HG03103 (cell line): Measurements from ENCODE around the gene MYO7A.
"Not testable (repeated sequence)": the region's sequence is repeated elsewhere in the genome, so short reads cannot be mapped to it uniquely, and the experiment has no call there.

Experiments
- ATAC-seq: cut with Tn5 transposase; IDR thresholded peaks from one replicate; pipeline ENCODE4 v1.9.1; 2021; ENCODE audit warnings: low read depth; ENCODE audit not compliant: unreplicated experiment

The MYO7A gene

DNA sequence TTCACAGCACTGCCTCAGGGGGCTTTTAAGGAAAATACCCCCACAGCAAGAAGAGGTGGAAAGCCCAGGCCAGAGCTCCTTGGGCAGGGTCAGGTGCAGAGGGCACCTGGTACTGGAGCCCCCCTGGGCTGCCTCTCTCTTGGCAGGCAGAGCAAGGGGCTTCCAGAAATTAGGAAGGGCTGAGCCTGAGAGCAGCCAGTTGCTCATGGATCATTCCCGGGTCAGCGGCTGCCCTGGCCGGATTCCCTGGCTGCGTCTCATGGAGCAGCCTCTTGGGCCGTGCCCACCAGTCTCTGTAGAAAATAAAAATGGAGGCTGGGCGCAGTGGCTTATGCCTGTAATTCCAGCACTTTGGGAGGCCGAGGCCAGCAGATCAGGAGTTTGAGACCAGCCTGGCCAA lies 35.7 kb upstream of the MYO7A start:
- no peak for ATAC-seq

DNA sequence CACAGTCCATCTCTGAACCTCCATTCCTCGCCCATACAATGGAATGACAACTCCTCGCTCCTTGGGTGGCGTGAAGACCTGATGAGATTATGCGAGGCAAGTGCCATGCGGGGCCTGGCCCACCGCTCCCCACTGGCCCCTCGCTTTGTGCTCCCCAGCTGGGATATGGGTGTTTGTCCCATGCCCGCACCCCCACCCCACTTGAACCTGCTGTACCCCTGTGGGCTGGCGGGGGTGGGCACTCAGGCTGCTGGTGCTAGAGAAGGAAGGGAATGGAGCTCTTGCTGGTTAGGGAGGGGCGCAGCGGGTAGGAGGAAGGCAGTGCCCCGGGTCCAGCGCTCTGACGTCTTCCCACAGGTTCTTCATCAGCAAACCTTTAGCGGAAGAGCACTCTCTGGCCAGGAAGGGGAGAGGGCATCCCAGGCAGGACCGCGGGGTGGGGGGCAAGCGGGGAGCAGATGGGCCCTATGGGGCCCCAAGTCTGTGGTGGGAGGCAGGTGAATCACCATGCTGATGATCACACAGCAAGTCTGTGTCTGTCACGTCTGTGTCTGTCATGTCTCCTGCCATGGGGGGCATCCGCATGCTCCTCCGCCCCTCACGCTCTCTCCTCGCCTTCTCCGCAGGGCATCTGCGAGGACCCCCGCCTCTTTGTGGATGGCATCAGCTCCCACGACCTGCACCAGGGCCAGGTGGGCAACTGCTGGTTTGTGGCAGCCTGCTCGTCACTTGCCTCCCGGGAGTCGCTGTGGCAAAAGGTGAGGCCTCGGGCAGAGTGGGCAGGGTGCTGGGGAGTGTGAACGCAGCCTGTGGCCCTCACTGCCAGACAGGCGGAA lies 34.8 kb upstream of the MYO7A start:
- no peak for ATAC-seq

DNA sequence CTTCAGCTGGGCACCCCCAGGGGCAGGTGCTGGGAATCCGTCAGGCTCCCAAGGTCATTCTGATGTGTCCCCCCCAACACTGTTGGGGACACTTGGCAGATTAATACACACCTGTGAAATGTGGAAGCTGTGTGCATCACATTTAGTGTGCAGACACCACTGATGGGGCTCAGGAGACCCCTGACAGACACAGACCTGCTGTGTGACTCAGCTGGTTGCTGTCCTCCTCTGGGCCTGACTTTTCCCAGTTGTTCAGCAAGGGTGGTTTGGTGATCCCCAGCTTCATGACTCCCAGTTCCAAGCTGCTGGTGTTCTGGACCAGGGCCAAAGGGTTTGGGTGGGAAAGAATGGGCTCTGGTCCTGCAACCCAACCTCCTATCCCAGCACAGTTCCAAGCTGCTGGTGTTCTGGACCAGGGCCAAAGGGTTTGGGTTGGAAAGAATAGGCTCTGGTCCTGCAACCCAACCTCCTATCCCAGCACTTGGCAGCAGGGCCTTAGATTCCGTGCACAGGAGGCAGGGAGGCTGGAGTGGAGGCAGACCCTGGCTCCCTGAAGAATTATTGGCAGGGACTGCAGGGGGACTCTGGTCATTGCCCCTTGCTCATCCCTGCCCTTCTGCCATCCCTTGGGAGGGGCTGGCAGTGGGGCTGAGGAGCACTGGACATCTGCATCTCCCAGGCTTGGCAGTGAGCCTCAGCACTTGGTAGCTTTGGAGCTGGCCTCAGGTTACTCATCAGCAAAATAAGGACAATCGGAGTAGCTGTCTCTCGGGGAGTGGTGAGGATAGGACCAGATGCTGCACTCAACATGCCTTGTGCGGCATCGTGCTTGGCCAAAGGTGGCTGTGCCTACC lies 33.8 kb upstream of the MYO7A start:
- ATAC-seq, result no peak

DNA sequence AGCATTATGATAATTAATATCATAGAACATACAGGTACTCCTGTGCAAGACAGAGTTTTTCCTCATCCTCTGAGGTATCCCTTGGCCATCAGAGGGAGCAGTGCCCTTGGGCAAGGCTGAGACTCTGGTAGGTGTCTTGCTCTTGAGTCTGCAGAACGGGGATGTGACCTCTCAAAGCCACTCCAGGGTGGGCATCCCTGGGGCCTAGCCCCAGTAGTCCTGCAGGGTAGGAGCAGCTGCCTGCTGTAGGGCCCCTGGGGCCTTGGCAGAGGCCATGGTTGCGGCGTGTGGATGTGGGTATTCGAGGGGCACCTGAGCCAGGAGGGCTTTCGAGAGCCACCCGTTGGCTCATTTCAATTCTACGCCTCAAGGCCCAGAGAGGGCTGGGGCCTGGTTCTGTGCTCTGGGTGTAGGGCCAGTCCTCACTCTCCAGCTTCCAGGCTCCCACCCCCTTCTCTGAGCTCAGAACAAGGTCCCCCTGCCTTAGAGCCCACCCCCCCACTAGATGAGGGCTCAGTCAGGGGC lies 33.1 kb upstream of the MYO7A start:
- ATAC-seq, result no peak

DNA sequence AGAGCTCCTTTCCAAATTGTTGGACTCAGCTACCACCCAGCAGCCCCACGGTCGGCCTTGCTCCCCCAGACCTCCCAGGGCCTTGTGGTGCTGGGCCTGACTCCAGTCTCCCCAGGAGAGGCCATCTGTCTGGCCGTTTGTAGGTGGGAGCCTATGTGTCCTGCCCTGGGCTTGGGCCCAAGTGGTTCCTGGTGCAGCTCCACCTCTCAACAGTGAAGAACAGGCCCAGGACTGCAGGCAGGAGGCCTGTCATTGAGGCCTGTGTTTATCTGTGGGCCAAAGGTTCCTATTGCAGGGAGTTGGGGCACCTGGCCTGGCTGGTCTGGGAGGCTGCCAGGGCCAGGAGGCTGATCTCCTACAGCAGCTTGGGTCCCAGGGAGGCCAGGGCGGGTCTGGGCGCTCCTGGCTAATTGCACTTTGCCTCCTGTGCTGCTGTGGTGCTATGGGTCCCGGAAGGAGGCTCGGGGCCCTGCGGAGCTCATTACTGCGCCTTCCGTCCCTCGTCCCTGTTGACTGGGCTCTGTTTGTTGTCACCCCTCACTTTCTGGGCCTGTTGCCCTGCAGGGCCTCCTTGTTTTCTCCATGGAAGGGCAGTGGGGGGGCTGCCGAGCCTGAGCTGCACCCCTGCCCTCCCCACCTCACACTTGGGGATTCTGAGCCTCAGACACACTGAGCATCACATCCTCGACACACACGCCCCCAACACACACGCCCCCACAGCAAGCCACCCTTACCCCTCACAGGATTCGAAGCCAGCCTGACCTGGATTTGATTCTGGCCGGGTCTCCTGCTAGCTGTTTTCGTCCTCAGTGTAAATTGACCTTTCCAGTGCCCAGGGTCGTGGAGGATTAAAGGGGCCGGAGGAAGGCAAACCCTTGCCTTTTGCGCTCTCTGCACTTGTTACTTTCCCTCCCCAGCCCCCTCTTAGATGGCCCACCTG lies 32.2 kb upstream of the MYO7A start:
- no peak for ATAC-seq

DNA sequence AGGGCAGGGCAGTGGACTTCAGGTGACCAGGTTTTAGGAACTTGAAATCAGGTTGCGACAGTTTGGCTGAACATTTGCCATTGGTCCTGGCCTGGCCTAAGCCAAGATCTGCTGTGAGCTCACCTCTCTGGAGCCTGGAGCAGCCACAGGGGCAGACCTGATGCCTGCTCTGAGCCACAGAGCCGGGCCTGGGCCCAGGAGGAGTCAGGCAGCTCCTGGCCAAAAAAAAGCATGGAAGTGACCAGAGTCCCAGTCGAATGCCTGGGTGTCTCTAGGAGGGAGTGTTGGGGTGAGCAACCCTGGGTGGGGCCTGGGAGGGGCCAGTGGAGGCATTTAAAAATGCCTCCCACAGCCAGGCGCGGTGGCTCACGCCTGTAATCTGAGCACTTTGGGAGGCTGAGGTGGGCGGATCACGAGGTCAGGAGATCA lies 31.4 kb upstream of the MYO7A start:
- no peak for ATAC-seq

DNA sequence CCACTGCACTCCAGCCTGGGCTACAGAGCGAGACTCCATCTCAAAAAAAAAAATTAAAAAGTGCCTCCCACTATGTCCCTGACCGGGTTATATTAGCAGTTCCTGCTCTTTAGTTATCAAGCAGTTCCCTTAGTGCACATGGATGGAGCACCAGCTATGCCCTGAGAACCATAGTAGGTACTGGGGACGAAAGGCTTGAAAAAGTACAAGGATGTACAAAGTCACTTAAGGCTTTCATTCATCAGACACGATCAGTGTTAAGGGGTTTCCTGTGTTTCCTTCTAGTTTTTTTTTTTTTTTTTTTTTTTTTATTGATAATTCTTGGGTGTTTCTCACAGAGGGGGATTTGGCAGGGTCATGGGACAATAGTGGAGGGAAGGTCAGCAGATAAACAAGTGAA lies 30.9 kb upstream of the MYO7A start:
- ATAC-seq, result not testable (repeated sequence)

DNA sequence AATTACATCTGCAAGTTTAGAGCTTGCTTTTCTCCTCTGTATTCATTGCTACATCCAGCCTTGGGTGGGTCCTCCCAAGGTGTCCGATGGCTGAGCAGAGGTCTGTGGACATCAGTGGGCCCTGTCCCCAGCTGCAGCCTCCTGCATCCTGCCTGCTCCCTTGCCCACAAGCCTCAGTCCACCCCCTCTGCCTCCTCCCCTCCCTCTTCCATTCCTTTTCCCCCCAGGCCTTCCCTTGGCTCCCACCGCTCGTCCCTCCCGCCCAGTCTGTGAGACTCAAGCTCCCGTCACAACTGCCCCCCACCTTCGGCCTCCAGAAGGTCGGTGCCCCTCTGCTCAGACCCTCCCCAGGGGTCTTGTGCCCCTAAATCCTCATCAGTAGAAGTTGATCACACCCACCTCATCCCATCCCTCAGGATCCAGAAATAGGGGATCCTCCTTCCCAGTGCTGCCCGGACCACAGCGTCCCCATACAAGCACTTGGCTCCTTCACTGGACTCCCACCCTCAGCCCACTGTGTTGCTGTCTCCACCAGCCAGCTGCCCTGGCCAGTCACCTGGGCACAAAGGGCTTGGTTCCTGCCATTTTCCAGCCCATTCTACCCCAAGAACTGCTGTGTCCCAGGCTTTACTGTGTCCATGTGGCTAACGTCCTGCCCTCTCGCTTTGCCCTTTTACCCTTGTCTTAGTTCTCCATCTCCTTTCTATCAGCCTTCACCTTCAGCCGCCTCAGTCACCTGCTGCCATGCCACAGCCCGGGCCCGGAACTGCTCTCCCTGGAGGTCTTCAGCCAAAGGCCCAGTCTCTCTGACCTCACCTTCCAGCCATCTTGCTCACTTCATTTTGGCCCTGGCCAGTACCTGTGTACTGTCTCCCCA lies 27.6 kb upstream of the MYO7A start:
- no peak for ATAC-seq

DNA sequence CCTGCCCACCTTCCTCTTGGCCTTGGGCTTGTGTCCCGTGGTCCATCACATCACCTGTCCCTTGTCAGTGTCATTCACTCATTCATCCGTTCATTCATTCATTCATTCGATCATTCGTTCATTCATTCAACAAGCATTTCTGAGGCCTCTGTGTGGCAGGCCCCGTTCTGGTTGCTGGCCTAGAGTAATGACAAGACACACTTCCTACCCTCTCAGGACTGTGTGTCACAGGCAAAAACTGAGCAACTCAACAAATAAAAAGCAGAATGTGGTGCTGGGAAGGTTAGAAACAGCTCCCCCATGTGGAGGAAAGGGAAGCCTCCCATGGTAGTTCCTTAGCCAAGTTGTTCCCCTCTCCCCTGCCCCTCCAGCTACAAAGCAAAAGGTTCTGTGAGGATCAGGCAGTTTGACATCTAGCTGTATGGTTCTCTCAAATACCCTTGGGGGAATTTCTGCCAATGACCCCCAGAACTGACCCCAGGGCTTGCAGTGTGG lies 27.0 kb upstream of the MYO7A start:
- no peak for ATAC-seq

DNA sequence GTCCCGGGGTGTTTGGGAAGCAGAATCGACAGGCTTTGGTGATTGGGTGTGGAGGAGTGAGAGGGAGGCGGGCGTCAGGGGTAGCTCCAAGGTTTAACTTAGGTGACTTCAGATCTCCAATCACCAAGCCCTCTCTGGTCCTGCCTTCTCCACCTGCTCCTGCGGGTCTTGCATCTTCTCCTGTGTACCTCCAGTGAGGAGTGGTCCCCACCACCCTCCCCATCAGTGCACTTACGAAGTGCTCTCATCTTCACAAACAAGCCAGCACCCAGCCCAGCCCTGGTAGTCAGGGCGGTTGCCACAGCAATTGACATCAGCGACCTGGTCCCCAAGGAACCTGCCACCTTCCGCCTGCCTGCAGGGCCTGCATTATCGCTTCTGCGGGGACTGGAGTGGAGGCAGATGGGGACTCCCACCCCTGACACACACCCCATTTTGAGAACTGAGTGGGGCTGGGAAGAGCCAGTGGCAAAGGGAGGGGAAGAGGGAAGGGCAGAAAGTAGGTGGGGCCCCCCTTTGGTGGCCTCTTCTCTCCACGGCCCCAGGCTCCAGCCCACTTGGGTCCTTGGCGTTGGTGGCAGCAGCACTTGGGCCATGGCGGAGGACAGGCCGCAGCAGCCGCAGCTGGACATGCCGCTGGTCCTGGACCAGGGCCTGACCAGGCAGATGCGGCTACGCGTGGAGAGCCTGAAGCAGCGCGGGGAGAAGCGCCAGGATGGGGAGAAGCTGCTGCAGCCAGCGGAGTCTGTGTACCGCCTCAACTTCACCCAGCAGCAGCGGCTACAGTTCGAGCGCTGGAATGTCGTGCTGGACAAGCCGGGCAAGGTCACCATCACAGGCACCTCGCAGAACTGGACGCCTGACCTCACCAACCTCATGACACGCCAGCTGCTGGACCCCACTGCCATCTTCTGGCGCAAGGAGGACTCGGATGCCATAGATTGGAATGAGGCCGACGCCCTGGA lies 25.5 kb upstream of the MYO7A start, which contains the start of gene OMP:
Gene OMP (plus strand): TSS at position 595 of the 965 bp plus-strand sequence. CDS start 0 bp downstream, at position 595.
- ATAC-seq, result no peak

DNA sequence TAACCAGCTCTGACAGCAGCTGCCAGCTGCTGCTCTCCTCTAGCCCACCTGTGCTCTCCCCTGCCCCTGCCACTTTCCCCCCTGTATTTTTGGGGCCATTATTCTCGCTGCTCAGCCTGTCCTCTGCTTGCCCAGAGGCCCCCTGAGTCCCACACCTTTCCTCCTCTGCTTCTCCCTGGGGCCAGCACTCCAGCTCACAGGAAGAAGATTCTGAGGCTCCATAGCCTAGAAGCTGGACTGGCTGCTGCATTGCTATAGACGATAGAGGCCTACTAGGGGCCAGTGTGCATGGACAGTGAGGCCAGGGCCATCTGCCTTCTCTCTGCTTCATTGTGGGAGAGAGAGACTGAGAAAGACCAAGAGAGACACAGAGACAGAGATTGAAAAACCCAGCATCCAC lies 24.7 kb upstream of the MYO7A start:
- no peak for ATAC-seq

DNA sequence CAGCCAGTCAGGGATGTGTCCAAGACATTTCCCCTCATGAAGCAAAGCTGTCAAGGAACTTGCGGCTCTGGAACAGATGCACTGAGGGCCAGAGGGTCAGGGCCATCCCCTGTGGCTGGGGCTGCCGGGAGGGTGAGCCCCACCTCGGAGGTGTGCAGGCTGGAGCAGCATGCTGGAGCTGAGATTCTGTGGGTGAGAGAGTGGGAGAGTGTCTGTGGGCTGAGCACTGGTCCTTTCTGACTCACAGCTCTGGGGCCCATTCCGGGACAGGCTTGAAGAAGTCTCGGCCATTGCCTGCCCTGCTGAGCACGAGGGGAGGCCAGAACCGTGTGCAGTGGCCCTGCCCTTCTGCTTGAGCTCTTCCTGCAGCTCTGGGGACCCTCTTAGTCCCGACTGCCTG lies 23.3 kb upstream of the MYO7A start:
- ATAC-seq, result no peak

DNA sequence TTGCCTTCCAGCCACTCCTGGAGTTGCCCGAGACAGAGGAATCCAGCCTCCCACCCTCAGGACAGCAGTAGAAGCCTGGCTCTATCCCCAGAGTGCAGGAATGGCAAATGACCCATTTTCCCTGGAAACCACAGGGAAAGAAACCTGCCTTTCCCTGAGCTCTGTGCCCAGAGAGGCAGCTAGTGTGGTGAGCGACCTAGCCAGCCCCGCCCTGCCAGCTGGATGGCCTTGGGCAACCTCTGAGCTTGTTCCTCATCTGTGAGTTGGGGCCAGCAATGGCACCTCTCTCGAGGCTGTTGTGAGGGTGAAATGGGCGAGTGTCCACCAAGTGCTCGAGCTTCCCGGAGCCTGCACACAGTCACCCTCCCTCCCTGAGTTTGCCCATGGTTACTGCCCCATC lies 21.7 kb upstream of the MYO7A start:
- ATAC-seq, result no peak

DNA sequence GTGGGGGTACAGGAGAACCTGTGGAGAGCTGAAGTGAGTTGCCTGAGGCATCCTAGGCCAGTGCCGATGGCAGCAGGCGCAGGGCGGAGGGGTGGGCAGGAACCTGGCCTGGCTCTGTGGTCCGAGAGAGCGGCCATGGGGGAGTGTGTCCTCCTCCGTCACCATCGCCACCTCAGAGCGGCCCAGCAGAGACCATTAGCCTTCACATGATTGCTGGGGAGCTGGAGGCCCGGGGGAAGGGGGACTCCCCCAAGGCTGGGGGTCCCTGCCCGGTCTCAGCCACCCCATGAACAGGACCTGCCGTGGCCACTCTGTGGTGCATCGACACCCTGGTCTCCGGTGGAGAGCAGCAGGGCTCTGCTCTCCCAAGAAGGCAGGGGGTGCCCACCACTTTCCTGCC lies 21.3 kb upstream of the MYO7A start:
- no peak for ATAC-seq

DNA sequence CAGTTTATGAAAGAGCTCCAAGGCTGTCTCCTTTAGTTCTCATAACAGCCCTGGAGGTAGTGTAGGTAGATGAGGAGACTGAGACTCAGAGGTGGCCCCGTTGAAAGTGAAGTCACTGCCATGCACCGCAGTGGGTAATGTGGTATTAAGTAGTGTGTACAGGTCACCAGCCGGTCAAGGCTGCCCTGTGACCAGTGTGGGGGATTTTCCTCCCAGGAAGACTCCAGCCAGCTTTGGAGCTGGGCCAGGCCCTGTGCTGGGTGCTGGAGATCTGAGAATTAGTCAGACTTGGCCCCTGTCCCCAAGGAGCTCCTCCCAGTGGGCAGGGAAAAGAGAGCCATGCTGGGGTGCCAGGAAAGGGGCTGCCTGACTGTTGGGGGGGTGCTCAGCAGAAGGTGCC lies 20.1 kb upstream of the MYO7A start:
- ATAC-seq, result no peak

DNA sequence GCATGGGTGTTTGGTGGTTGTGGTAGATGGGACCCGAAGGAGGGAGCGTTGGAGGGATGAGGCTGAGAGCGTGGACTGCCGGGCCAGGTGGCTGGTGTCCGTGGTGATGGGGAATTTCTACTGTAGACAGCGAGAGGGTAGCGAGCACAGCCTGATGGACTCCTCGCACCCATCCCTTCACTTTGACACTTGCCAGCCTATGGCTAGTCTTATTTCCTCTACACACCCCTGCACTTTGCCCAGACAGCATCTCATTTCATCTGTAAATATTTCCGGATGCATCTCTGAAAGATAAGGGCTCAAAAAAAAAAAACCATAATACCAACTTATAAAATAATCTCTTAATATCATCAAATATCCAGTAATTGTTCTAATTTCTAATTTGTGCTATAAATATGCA lies 19.6 kb upstream of the MYO7A start:
- no peak for ATAC-seq

DNA sequence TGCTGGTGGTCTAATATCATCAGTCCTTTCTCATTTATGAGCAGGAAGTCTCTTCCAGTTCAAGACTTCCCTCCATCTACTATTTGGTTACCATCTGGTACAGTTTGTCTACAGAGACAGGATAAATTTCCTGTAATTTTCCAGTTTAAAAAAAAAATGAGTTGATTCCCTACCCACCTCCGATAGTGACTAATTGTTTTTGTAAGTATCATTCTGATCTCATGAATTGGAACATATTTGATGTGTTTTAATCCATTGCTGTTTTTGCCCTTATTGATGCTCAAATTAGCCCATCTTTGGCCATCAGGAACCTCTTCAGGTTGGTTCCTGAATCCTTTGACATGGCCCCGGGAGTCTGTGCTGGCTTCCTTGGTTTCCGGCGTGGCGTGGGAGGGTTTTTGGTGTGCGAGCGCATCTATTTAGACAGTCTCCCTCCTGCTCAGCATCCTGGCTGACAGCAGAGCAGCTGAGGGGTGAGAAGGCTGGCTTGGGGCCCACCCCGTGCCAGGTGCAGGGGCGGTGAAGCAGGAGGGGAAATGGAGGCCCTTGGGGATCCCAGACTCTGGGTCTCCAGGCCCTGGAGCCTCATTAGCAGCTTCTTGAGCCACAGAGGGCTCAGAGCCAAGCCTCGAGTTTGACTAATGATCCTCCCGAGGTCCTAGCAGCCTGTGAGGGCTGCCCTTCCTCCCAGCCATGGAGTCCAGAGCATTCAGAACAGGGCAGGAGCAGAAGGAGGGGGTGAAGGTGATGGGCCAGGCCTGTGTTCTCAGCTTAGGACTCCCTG lies 18.6 kb upstream of the MYO7A start:
- ATAC-seq, result no peak
